Vagina (tissue), 2 donors: Measurements from ENCODE around the gene NAPB.

Source experiments
- POLR2A ChIP-seq, 2 donors: fragments of 450-650 bp; IDR thresholded peaks; one replicate each; pipeline ENCODE4 v1.6.1; 2017; ENCODE audit warnings: antibody characterized with exemption in 2 of 2, mild to moderate bottlenecking in 2 of 2, moderate library complexity in 2 of 2
- POLR2AphosphoS5 ChIP-seq, 2 donors: sonication (generic); formaldehyde crosslinking; IDR thresholded peaks; one replicate each; pipeline ENCODE4 v1.9.0; 2017; ENCODE audit warnings: antibody characterized with exemption in 2 of 2, mild to moderate bottlenecking in 2 of 2, low read depth in 1 of 2; ENCODE audit not compliant: insufficient read depth in 1 of 2
- TF ChIP-seq, protein P1 (sequence below), 3 experiments: fragments of 450-650 bp in 2 of 3; fragments of 200-600 bp in 1 of 3; sonication (generic) in 1 of 3; IDR thresholded peaks; one replicate each; pipeline ENCODE4 v1.5.1; 2017 to 2019; ENCODE audit warnings: antibody characterized with exemption in 3 of 3, mild to moderate bottlenecking in 2 of 3, moderate library complexity in 2 of 3

DNA sequence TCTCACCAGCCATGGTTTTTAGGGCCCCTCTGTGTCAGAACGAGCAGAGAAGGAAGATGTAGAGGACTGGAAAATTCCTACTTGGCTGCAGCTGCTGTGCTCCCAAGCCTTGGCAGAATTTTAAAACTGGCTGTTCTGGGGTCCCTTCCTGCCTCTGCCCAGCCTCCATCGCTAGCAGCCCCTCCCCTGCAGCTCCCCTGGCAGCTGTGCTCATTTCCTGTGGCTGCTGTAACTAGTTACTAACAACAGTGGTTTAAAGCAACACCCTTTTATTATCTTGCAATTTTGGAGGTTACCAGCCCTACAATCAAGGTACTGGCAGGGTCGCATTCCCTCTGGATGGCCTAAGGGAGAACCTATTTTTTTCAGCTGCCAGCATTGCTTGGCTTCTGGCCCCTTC is 35.1 kb upstream of the NAPB start:
- no peak for TF ChIP-seq POLR2AphosphoS5 (IDR thresholded peaks at IDR 0.05; ENCODE audit: insufficient read depth in 1 of 2, low read depth in 1 of 2)
- TF ChIP-seq, protein P1, sequence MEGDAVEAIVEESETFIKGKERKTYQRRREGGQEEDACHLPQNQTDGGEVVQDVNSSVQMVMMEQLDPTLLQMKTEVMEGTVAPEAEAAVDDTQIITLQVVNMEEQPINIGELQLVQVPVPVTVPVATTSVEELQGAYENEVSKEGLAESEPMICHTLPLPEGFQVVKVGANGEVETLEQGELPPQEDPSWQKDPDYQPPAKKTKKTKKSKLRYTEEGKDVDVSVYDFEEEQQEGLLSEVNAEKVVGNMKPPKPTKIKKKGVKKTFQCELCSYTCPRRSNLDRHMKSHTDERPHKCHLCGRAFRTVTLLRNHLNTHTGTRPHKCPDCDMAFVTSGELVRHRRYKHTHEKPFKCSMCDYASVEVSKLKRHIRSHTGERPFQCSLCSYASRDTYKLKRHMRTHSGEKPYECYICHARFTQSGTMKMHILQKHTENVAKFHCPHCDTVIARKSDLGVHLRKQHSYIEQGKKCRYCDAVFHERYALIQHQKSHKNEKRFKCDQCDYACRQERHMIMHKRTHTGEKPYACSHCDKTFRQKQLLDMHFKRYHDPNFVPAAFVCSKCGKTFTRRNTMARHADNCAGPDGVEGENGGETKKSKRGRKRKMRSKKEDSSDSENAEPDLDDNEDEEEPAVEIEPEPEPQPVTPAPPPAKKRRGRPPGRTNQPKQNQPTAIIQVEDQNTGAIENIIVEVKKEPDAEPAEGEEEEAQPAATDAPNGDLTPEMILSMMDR (IDR thresholded peaks at IDR 0.05) = no peak
- TF ChIP-seq POLR2A (IDR thresholded peaks at IDR 0.05) = no peak
